H1 (cell line): ENCODE data around the gene GPS1. TPM values are rescaled to one million over a fixed set of nuclear protein-coding genes. Genes with fewer than 3 reads are reported as not detected.
A peak's percentile ranks its signal among the peaks of the same experiment; 100 is the strongest.

Source experiments
- CTCF ChIA-PET: fragments of 300-600 bp; sonication (Branson Sonifier 250); formaldehyde crosslinking; loops from one replicate; lab custom pipeline; 2021; ENCODE audit not compliant: partially characterized antibody; lab: Charles Lee
- POLR2A ChIA-PET: fragments of 300-600 bp; sonication (Branson Sonifier 250); formaldehyde crosslinking; loops from one replicate; lab custom pipeline; 2021; ENCODE audit warnings: inconsistent platforms; ENCODE audit not compliant: partially characterized antibody; lab: Charles Lee
- DNase-seq, 2 experiments: peaks; one replicate each; pipeline versions ENCODE4 v3.0.0 to v3.0.0-alpha.2; 2010 to 2022; ENCODE audit warnings: low spot score in 2 of 2, low read depth in 1 of 2, mixed read lengths in 1 of 2
- FAIRE-seq: peaks from 2 replicates; lab custom pipeline; 2011; peaks lifted over from hg19 to GRCh38; lab: Jason Lieb, UNC
- H2AFZ ChIP-seq: 2 replicates; pipeline ENCODE4 v1.8.1; 2012; ENCODE audit warnings: low read length, inconsistent platforms
- H2AK5ac ChIP-seq: 2 replicates; pipeline ENCODE4 v1.6.1; 2013; ENCODE audit warnings: low read depth, low read length
- H2BK120ac ChIP-seq: replicated peaks from 2 replicates; pipeline ENCODE3; 2013; ENCODE audit warnings: low read depth, low read length, inconsistent platforms
- H2BK12ac ChIP-seq: 2 replicates; pipeline ENCODE4 v1.6.1; 2013; ENCODE audit warnings: low read depth, low read length
- H2BK15ac ChIP-seq: 2 replicates; pipeline ENCODE4 v1.6.1; 2013; ENCODE audit warnings: low read length
- H2BK20ac ChIP-seq: 2 replicates; pipeline ENCODE4 v1.6.1; 2013; ENCODE audit warnings: low read length
- H2BK5ac ChIP-seq: 2 replicates; pipeline ENCODE4 v1.6.1; 2013; ENCODE audit warnings: low read depth, low read length
- H3K14ac ChIP-seq: 2 replicates; pipeline ENCODE4 v1.6.1; 2013; ENCODE audit warnings: inconsistent platforms; ENCODE audit not compliant: insufficient read length
- H3K18ac ChIP-seq: 2 replicates; pipeline ENCODE4 v1.6.1; 2013; ENCODE audit warnings: low read length; ENCODE audit errors: extremely low read depth
- H3K23ac ChIP-seq: 2 replicates; pipeline ENCODE4 v1.6.1; 2013; ENCODE audit warnings: inconsistent platforms; ENCODE audit not compliant: insufficient read length
- H3K23me2 ChIP-seq: 2 replicates; pipeline ENCODE4 v1.6.1; 2013; ENCODE audit warnings: low read depth, low read length
- H3K27ac ChIP-seq: 2 replicates; pipeline ENCODE4 v1.6.1; 2011; ENCODE audit warnings: low read depth, low read length, inconsistent platforms
- H3K27me3 ChIP-seq, 4 experiments: replicated peaks in 1 of 4; 1 replicate in 1 of 4; 2 replicates in 3 of 4; pipeline versions ENCODE4 v1.6.1 to v1.8.1; 2011 to 2013; ENCODE audit warnings: low read length in 3 of 4, mild to moderate bottlenecking in 3 of 4, inconsistent platforms in 2 of 4, mixed read lengths in 2 of 4, moderate library complexity in 1 of 4; ENCODE audit not compliant: control insufficient read depth in 3 of 4, insufficient read depth in 3 of 4; ENCODE audit errors: extremely low read depth in 1 of 4
- H3K36me3 ChIP-seq, 4 experiments: 2 replicates each; pipeline versions ENCODE4 v1.6.1 to v1.8.1; 2011 to 2013; ENCODE audit warnings: mild to moderate bottlenecking in 4 of 4, low read length in 3 of 4, moderate library complexity in 2 of 4, control low read depth in 1 of 4, inconsistent platforms in 1 of 4; ENCODE audit not compliant: insufficient read depth in 4 of 4, control insufficient read depth in 2 of 4
- H3K4ac ChIP-seq: replicated peaks from 2 replicates; pipeline ENCODE3; 2013; ENCODE audit warnings: low read length, low read depth, mixed read lengths, inconsistent platforms; ENCODE audit not compliant: insufficient read length
- H3K4me1 ChIP-seq, 4 experiments: replicated peaks in 1 of 4; 1 replicate in 1 of 4; 2 replicates in 3 of 4; pipeline versions ENCODE4 v1.6.1 to v1.8.1; 2011 to 2013; ENCODE audit warnings: low read length in 3 of 4, inconsistent platforms in 2 of 4, mixed read lengths in 1 of 4; ENCODE audit not compliant: insufficient read depth in 4 of 4, control insufficient read depth in 3 of 4
- H3K4me2 ChIP-seq, 2 experiments: 2 replicates each; pipeline versions ENCODE4 v1.6.1 to v1.8.1; 2011 to 2013; ENCODE audit warnings: low read depth in 2 of 2, low read length in 2 of 2, control low read depth in 1 of 2, inconsistent platforms in 1 of 2, mild to moderate bottlenecking in 1 of 2; ENCODE audit not compliant: insufficient read depth in 1 of 2
- H3K4me3 ChIP-seq, 4 experiments: fragments of 200-600, 300-600 bp in 1 of 4; sonication (generic), shearing (Covaris generic), sonication (Bioruptor Twin) in 1 of 4; 2 replicates each; pipeline versions ENCODE4 v1.5.1 to v1.8.1; 2011 to 2016; ENCODE audit warnings: low read length in 4 of 4, low read depth in 3 of 4, control low read depth in 2 of 4, inconsistent platforms in 2 of 4, mild to moderate bottlenecking in 2 of 4, mixed read lengths in 1 of 4, moderate library complexity in 1 of 4; ENCODE audit not compliant: insufficient read depth in 2 of 4; ENCODE audit errors: extremely low read depth in 1 of 4
- H3K56ac ChIP-seq: replicated peaks from 2 replicates; pipeline ENCODE3; 2013; ENCODE audit warnings: low read depth, mild to moderate bottlenecking, mixed read lengths, low read length, inconsistent platforms; ENCODE audit not compliant: insufficient read length
- H3K79me1 ChIP-seq: 2 replicates; pipeline ENCODE4 v1.6.1; 2013; ENCODE audit warnings: low read depth, low read length, control low read depth
- H3K79me2 ChIP-seq, 2 experiments: 2 replicates each; pipeline versions ENCODE4 v1.6.1 to v1.8.1; 2012 to 2013; ENCODE audit warnings: low read length in 2 of 2, mild to moderate bottlenecking in 2 of 2, inconsistent platforms in 1 of 2; ENCODE audit not compliant: insufficient read depth in 2 of 2, control insufficient read depth in 1 of 2
- H3K9ac ChIP-seq, 4 experiments: replicated peaks in 1 of 4; 1 replicate in 1 of 4; 2 replicates in 3 of 4; pipeline versions ENCODE4 v1.6.1 to v1.8.1; 2011 to 2013; ENCODE audit warnings: low read depth in 3 of 4, low read length in 3 of 4, control low read depth in 2 of 4, mild to moderate bottlenecking in 2 of 4, moderate library complexity in 2 of 4, inconsistent platforms in 1 of 4; ENCODE audit errors: extremely low read depth in 1 of 4
- H3K9me3 ChIP-seq, 2 experiments: 2 replicates each; pipeline versions ENCODE4 v1.6.1 to v1.8.1; 2012 to 2013; ENCODE audit warnings: mild to moderate bottlenecking in 2 of 2, moderate library complexity in 2 of 2, control low read depth in 1 of 2, inconsistent platforms in 1 of 2, low read depth in 1 of 2, low read length in 1 of 2, mixed read lengths in 1 of 2; ENCODE audit not compliant: insufficient read depth in 2 of 2
- H4K20me1 ChIP-seq, 2 experiments: replicated peaks in 1 of 2; 2 replicates each; pipeline versions ENCODE3 to v1.8.1; 2011 to 2013; ENCODE audit warnings: inconsistent platforms in 2 of 2, low read length in 2 of 2, mild to moderate bottlenecking in 1 of 2; ENCODE audit not compliant: insufficient read depth in 2 of 2, control insufficient read depth in 1 of 2
- H4K5ac ChIP-seq: 2 replicates; pipeline ENCODE4 v1.6.1; 2013; ENCODE audit warnings: low read length, low read depth, mixed read lengths, inconsistent platforms; ENCODE audit not compliant: insufficient read length
- H4K8ac ChIP-seq: 2 replicates; pipeline ENCODE4 v1.8.0; 2013; ENCODE audit warnings: mild to moderate bottlenecking, moderate library complexity, low read length, inconsistent platforms; ENCODE audit not compliant: insufficient read depth; ENCODE audit errors: extremely low read depth
- H4K91ac ChIP-seq: replicated peaks from 2 replicates; pipeline ENCODE3; 2013; ENCODE audit warnings: low read length, mixed read lengths, inconsistent platforms; ENCODE audit not compliant: insufficient read length
- ASH2L ChIP-seq: fragments of 200-600, 300-600 bp; sonication (generic); IDR thresholded peaks from one replicate; pipeline ENCODE4 v1.7.1; 2017; ENCODE audit warnings: low read length
- CBX8 ChIP-seq: fragments of 300-800, 300-1000 bp; sonication (generic); IDR thresholded peaks from 2 replicates; pipeline ENCODE4 v1.7.1; 2016; ENCODE audit warnings: low read depth, low read length, borderline replicate concordance
- E2F6 ChIP-seq: IDR thresholded peaks from 2 replicates; pipeline ENCODE4 v1.6.1; 2012; ENCODE audit warnings: inconsistent platforms
- EGR1 ChIP-seq: IDR thresholded peaks from 2 replicates; pipeline ENCODE4 v1.6.1; 2011; ENCODE audit warnings: low read depth, low read length, borderline replicate concordance
- JUN ChIP-seq: IDR thresholded peaks from 2 replicates; pipeline ENCODE4 v1.6.1; 2011; ENCODE audit warnings: low read depth, mild to moderate bottlenecking, improper control_type of control experiment, low read length
- NANOG ChIP-seq: IDR thresholded peaks from 2 replicates; pipeline ENCODE4 v1.6.1; 2011; ENCODE audit warnings: low read length, low read depth, mild to moderate bottlenecking, inconsistent platforms; ENCODE audit not compliant: insufficient read depth, poor library complexity, severe bottlenecking
- PHF8 ChIP-seq: fragments of 200-600 bp; sonication (generic); conservative IDR thresholded peaks from 2 replicates; pipeline ENCODE4 v1.7.1; 2012; ENCODE audit warnings: low read depth, mild to moderate bottlenecking, inconsistent platforms, low read length, moderate library complexity
- RXRA ChIP-seq: IDR thresholded peaks from 2 replicates; pipeline ENCODE4 v1.6.1; 2011; ENCODE audit warnings: low read depth, mild to moderate bottlenecking, low read length, moderate library complexity; ENCODE audit not compliant: insufficient read depth
- SIRT6 ChIP-seq: IDR thresholded peaks from one replicate; pipeline ENCODE4 v1.7.1; 2012; ENCODE audit warnings: low read length, inconsistent platforms
- SP4 ChIP-seq: IDR thresholded peaks from 2 replicates; pipeline ENCODE4 v1.6.1; 2012; ENCODE audit warnings: low read length, inconsistent platforms
- TEAD4 ChIP-seq: IDR thresholded peaks from 2 replicates; pipeline ENCODE4 v1.6.1; 2012; ENCODE audit warnings: low read depth, low read length, inconsistent platforms, mixed read lengths
- WGBS, 2 experiments: shearing (Covaris generic) in 1 of 2; methylation state at CpG; one replicate each; pipeline versions ENCODE4 v1.1.6 to v1.1.7; 2013 to 2015; ENCODE audit warnings: low lambda C conversion rate in 2 of 2, mixed read lengths in 2 of 2, inconsistent platforms in 1 of 2, low coverage in 1 of 2, missing lambda C conversion rate in 1 of 2; ENCODE audit not compliant: insufficient replicate concordance in 2 of 2, insufficient coverage in 1 of 2, insufficient read length in 1 of 2; ENCODE audit errors: extremely low coverage in 1 of 2, missing lambda C conversion rate in 1 of 2; 5-methylcytosine and 5-hydroxymethylcytosine counted together
- polyA plus RNA-seq, 7 experiments: library from polyadenylated mRNA; depleted of rRNA in 3 of 7; stranded (reverse) in 5 of 7; unstranded in 2 of 7; fragments of >200 nt in 5 of 7; fragments of 200-250 nt in 2 of 7; gene quantifications; 1 replicate in 5 of 7; 2 replicates in 1 of 7; 4 replicates in 1 of 7; pipeline versions ENCODE4 v1.2.1 to v1.2.3, GENCODE V29; 2011 to 2013; ENCODE audit warnings: missing spikeins in 2 of 7, mixed read lengths in 2 of 7
- total RNA-seq: library from RNA; stranded (reverse); fragmentation: NEBNext Ultra II Directional; extraction: Animal tissue kit (Norgen Biotek cat#: 25700); gene quantifications from 2 replicates; pipeline ENCODE4 v1.2.1, GENCODE V29; 2021

The GPS1 gene
- total and polyA plus RNA-seq, 2 of the 8 experiments (the other 6 are each of a cell fraction or from before 2014, with no cell fraction given), result 153 to 277 TPM

- Histone ChIP-seq H3K9me3 (no peaks in the 10 kb centered on the region), H2AFZ (no peak within 1 kb of the TSS), H4K91ac (peak within 1 kb of the TSS; percentile 99), H2AK5ac (peak within 1 kb of the TSS; percentile 53; the same call in 1 of the 2 replicates), H2BK15ac (no peak within 1 kb of the TSS), H3K4ac (peak within 1 kb of the TSS; percentile 99), H2BK120ac (peak within 1 kb of the TSS; percentile 94), H4K5ac (peak within 1 kb of the TSS; percentile 95), H3K9ac (peak within 1 kb of the TSS; percentile 78 to 90 (median 82)), H2BK12ac (0 out of 2 replicates have a peak within 1 kb of the TSS, but pooled peaks have one; percentile 50), H3K23me2 (peaks cover 14% of the 10 kb centered on the region; the same call in 1 of the 2 replicates), H3K36me3 (peaks cover 19 to 27% (median 24%) of the 10 kb centered on the region in 4 experiments; a peak in 6 of 8 replicates), H3K23ac (no peak within 1 kb of the TSS), H3K27ac (peak within 1 kb of the TSS; percentile 96), H3K18ac (peak within 1 kb of the TSS; percentile 99), H3K4me2 (peak within 1 kb of the TSS; percentile 80 to 95), H3K79me1 (peaks cover 10% of the 10 kb centered on the region), H4K8ac (peak within 1 kb of the TSS; percentile 99), H2BK20ac (0 out of 2 replicates have a peak within 1 kb of the TSS, but pooled peaks have one; percentile 32), H3K27me3 (no peaks in the 10 kb centered on the region), H4K20me1 (peaks cover 6 to 29% of the 10 kb centered on the region in 2 experiments), H3K4me1 (peaks cover 0 to 47% (median 39%) of the 10 kb centered on the region in 4 experiments; a peak in 6 of 7 replicates), H2BK5ac (peak within 1 kb of the TSS; percentile 97), H3K79me2 (peaks cover 15 to 45% of the 10 kb centered on the region in 2 experiments; a peak in 3 of 4 replicates), H3K4me3 (peak within 1 kb of the TSS; percentile 62 to 94 (median 78)), H3K14ac (peak within 1 kb of the TSS; percentile 56), H3K56ac (peak within 1 kb of the TSS; percentile 90)
- ChIA-PET POLR2A (interaction anchor here (0.6 to 4.2 kb wide), 36 partner anchors 9 to 344 kb away, joined by 3 to 21 read pairs (median 4); partner anchors contain the start of genes CENPX, DCXR, DUS1L and LRRC45), CTCF (interaction anchor here (1.0 to 2.5 kb wide), 7 partner anchors 16 to 68 kb away, joined by 3 to 10 read pairs (median 3); partner anchors contain the start of gene DUS1L)
- DNase-seq (peak; percentile 81 to 96), FAIRE-seq (no peak)
- 1% methylated on average over 66 of the region's 124 CpGs; no CpG with 5 or more reads in 1 of the 2 experiments for WGBS, 2 experiments
- TF ChIP-seq E2F6, result peak; percentile 74; the same call in 1 of the 2 replicates
- no peak for TF ChIP-seq RXRA
- TF ChIP-seq EGR1, result no peak
- no peak for TF ChIP-seq SIRT6
- no peak for TF ChIP-seq JUN
- peak; percentile 79 for TF ChIP-seq PHF8
- TF ChIP-seq ASH2L, result no peak
- TF ChIP-seq TEAD4, result no peak
- no peak for TF ChIP-seq NANOG
- no peak for TF ChIP-seq CBX8
- TF ChIP-seq SP4, result no peak
Observed at GRCh38 chr17:82098169-82098938, 46.7 kb downstream of the GPS1 start, which contains the start of gene FASN. FASN (minus strand) TSS chr17:82098236; CDS start chr17:82096445, 1,791 bp downstream.
